RWPE2 (cell line): ENCODE data around the gene RSU1.

Experiments
- ATAC-seq: fragments of 200-7000 bp; cut with Tn5 transposase; 3 replicates; pipeline ENCODE4 v1.9.1; 2021; ENCODE audit warnings: low read depth
- DNase-seq: peaks from one replicate; pipeline ENCODE4 v3.0.0-alpha.2; 2020; ENCODE audit warnings: low spot score
- H3K27ac ChIP-seq: fragments of 450-650 bp; 2 replicates; pipeline ENCODE4 v1.5.1; 2017; ENCODE audit warnings: mild to moderate bottlenecking; ENCODE audit not compliant: poor library complexity, severe bottlenecking
- H3K27me3 ChIP-seq: fragments of 250-450 bp; sonication (Bioruptor Pico); 2 replicates; pipeline ENCODE4 v1.5.1; 2021; ENCODE audit warnings: mild to moderate bottlenecking, moderate library complexity; ENCODE audit not compliant: insufficient read depth, poor library complexity, severe bottlenecking
- H3K36me3 ChIP-seq: fragments of 250-450 bp; sonication (Bioruptor Pico); 2 replicates; pipeline ENCODE4 v1.5.1; 2020; ENCODE audit warnings: low read depth, mild to moderate bottlenecking, moderate library complexity
- H3K4me1 ChIP-seq: fragments of 250-450 bp; sonication (Bioruptor Pico); 2 replicates; pipeline ENCODE4 v1.5.1; 2021; ENCODE audit warnings: mild to moderate bottlenecking, moderate library complexity; ENCODE audit not compliant: insufficient read depth, poor library complexity, severe bottlenecking
- H3K4me3 ChIP-seq: fragments of 250-450 bp; sonication (Bioruptor Pico); 2 replicates; pipeline ENCODE4 v1.5.1; 2021; ENCODE audit warnings: mild to moderate bottlenecking, moderate library complexity; ENCODE audit not compliant: severe bottlenecking
- H3K9me3 ChIP-seq: fragments of 250-450 bp; sonication (Bioruptor Pico); 2 replicates; pipeline ENCODE4 v1.5.1; 2021; ENCODE audit warnings: mild to moderate bottlenecking, moderate library complexity; ENCODE audit not compliant: severe bottlenecking
- CTCF ChIP-seq: fragments of 450-650 bp; IDR thresholded peaks from one replicate; pipeline ENCODE4 v1.5.1; 2017; ENCODE audit warnings: mild to moderate bottlenecking, moderate library complexity; ENCODE audit not compliant: poor library complexity, severe bottlenecking

The RSU1 gene

GRCh38 chr10:16811765-16812164, 5.5 kb downstream of the RSU1 start:
- Histone ChIP-seq H3K27ac (no peak overlapping the region), H3K4me1 (peaks cover 5% of the 10 kb centered on the region), H3K9me3 (no peaks in the 10 kb centered on the region), H3K4me3 (no peak overlapping the region), H3K27me3 (no peaks in the 10 kb centered on the region), H3K36me3 (no peaks in the 10 kb centered on the region)
- ATAC-seq (no peak), DNase-seq (no peak)
- TF ChIP-seq CTCF, result no peak

GRCh38 chr10:16811292-16811691, 5.9 kb downstream of the RSU1 start:
- DNase-seq, result no peak
- no peaks in the 10 kb centered on the region for H3K27me3 ChIP-seq
- no peak overlapping the region for H3K27ac ChIP-seq
- H3K4me3 ChIP-seq, result no peak overlapping the region
- TF ChIP-seq CTCF, result no peak
- peaks cover 4% of the 10 kb centered on the region for H3K4me1 ChIP-seq
- no peaks in the 10 kb centered on the region for H3K9me3 ChIP-seq
- H3K36me3 ChIP-seq, result no peaks in the 10 kb centered on the region
- no peak for ATAC-seq

DNA sequence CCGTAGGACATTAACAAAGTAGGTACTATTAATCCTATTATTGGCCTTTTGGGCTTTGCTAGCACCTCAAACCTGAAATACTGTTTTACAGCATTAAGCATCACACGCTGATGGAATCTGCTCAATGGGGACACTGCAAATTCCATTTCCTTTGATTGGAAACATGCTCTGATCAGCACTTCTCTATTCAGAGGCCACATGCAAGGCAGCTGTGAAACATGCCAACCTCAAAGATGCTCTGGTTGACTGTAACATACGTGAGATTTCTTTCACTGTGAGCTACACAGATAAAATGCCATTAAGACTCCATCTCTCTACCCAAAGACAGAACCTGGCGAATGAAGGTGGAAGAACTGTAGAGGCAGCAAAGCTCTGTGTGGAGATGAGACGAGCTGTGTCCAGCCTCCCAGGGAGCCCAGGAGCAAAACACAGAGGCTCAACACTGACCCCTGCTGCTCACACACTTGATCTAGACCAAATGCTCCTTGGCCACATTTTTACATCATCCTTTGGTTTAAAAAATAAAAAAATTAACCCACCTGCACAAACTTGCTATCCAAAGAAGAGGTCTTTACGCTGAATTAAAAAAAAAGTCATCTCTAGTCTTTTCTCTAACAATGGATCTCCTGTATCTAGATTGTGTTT, 8.0 kb downstream of the RSU1 start:
- Histone ChIP-seq H3K27ac (no peak overlapping the region), H3K9me3 (no peaks in the 10 kb centered on the region), H3K4me3 (no peak overlapping the region), H3K27me3 (no peaks in the 10 kb centered on the region), H3K36me3 (no peaks in the 10 kb centered on the region), H3K4me1 (no peaks in the 10 kb centered on the region)
- ATAC-seq (no peak), DNase-seq (no peak)
- TF ChIP-seq CTCF, result peak; percentile 36

DNA sequence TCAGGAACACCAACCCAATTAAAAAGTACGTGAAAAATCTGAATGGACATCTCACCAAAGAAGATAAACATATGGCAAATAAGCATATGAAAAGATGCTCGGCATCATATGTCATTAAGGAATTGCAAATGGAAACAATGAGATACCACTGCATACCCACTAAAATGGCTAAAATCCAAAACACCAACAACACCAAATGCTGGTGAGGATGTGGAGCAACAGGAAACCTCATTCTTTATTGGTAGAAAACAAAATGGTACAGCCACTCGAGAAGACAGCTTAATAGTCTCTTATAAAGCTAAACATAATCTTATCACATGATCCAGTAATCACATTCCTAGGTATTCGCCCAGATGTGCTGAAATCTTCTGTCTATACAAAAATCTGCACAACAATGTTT, 13.1 kb downstream of the RSU1 start:
- H3K9me3 ChIP-seq, result no peaks in the 10 kb centered on the region
- H3K36me3 ChIP-seq, result no peaks in the 10 kb centered on the region
- no peak for TF ChIP-seq CTCF
- H3K27me3 ChIP-seq, result no peaks in the 10 kb centered on the region
- ATAC-seq, result no peak
- no peak for DNase-seq
- no peak overlapping the region for H3K27ac ChIP-seq
- H3K4me3 ChIP-seq, result no peak overlapping the region
- no peaks in the 10 kb centered on the region for H3K4me1 ChIP-seq

GRCh38 chr10:16803464-16803863, 13.8 kb downstream of the RSU1 start:
- no peak overlapping the region for H3K27ac ChIP-seq
- ATAC-seq, result no peak
- H3K4me3 ChIP-seq, result no peak overlapping the region
- H3K9me3 ChIP-seq, result no peaks in the 10 kb centered on the region
- H3K36me3 ChIP-seq, result no peaks in the 10 kb centered on the region
- DNase-seq, result no peak
- no peak for TF ChIP-seq CTCF
- H3K4me1 ChIP-seq, result no peaks in the 10 kb centered on the region
- H3K27me3 ChIP-seq, result no peaks in the 10 kb centered on the region
